Adrenal gland (tissue), 5 donors: ENCODE data around the gene ZNF581.

Experiments used
- POLR2A ChIP-seq, 2 donors: fragments of 450-650 bp; IDR thresholded peaks; one replicate each; pipeline ENCODE4 v1.6.1; 2017; ENCODE audit warnings: antibody characterized with exemption in 2 of 2, mild to moderate bottlenecking in 2 of 2, moderate library complexity in 1 of 2
- TF ChIP-seq, protein P1 (sequence below), 6 experiments: fragments of 450-650 bp in 4 of 6; fragments of 200-600 bp in 2 of 6; sonication (generic) in 1 of 6; IDR thresholded peaks; 1 replicate in 5 of 6; 2 replicates in 1 of 6; pipeline versions ENCODE4 v1.5.1 to v1.8.0; 2016 to 2021; ENCODE audit warnings: antibody characterized with exemption in 6 of 6, mild to moderate bottlenecking in 2 of 6, moderate library complexity in 1 of 6
- donor health status: DM: no; HTN: no; CAD: no.

DNA sequence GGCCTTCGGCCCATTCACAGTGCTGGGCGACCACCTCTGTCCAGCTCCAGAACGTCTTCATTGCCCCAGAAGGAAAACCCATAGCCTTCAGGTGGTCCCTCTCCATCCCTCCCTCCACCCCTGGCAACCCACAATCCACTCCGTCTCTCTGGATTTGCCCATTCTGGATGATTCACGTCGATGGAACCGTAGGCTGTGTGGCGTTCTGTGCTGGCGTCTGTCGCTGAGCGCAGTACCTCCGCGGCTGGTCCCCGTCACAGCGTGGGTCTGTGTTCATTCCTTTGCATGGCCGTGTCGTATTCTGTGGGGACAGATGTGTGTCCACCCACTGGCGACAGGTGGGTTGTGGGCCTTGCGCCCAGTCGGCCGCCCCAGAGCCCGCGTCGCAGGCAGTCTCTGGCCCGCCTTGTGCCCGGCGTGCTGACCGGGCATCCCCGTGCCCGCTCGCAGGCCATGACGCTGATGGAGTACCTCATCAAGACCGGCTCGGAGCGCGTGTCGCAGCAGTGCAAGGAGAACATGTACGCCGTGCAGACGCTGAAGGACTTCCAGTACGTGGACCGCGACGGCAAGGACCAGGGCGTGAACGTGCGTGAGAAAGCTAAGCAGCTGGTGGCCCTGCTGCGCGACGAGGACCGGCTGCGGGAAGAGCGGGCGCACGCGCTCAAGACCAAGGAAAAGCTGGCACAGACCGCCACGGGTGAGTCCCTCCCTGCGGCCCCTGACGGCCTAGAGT, 41.7 kb downstream of the ZNF581 start:
- TF ChIP-seq, protein P1, sequence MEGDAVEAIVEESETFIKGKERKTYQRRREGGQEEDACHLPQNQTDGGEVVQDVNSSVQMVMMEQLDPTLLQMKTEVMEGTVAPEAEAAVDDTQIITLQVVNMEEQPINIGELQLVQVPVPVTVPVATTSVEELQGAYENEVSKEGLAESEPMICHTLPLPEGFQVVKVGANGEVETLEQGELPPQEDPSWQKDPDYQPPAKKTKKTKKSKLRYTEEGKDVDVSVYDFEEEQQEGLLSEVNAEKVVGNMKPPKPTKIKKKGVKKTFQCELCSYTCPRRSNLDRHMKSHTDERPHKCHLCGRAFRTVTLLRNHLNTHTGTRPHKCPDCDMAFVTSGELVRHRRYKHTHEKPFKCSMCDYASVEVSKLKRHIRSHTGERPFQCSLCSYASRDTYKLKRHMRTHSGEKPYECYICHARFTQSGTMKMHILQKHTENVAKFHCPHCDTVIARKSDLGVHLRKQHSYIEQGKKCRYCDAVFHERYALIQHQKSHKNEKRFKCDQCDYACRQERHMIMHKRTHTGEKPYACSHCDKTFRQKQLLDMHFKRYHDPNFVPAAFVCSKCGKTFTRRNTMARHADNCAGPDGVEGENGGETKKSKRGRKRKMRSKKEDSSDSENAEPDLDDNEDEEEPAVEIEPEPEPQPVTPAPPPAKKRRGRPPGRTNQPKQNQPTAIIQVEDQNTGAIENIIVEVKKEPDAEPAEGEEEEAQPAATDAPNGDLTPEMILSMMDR (IDR thresholded peaks at IDR 0.05): no peak
- TF ChIP-seq POLR2A (IDR thresholded peaks at IDR 0.05): no peak
